Heart left ventricle (tissue), 16 donors: ENCODE measurements around the gene ASAP2. TPM values are rescaled to one million over a fixed set of nuclear protein-coding genes. Genes with fewer than 3 reads are reported as not detected.

Experiments used
- ATAC-seq, 4 donors: fragments of 200-7000 bp; cut with Tn5 transposase; one replicate each; pipeline ENCODE4 v1.9.1; 2020 to 2022; ENCODE audit warnings: moderate library complexity in 4 of 4, mild to moderate bottlenecking in 3 of 4, moderate number of reproducible peaks in 1 of 4
- DNase-seq, 5 donors: peaks; one replicate each; pipeline ENCODE4 v3.0.0-alpha.2; 2020
- H3K27ac ChIP-seq, 12 donors: fragments of 200-600 bp; sonication (generic) in 4 of 12; one replicate each; pipeline versions ENCODE4 v1.5.0 to v1.8.0; 2016 to 2022; ENCODE audit warnings: mild to moderate bottlenecking in 2 of 12
- H3K27me3 ChIP-seq, 9 donors: fragments of 200-600 bp; sonication (generic) in 2 of 9; one replicate each; pipeline versions ENCODE4 v1.5.1 to v1.8.0; 2016 to 2022; ENCODE audit warnings: mild to moderate bottlenecking in 3 of 9
- H3K36me3 ChIP-seq, 9 donors: fragments of 200-600 bp; sonication (generic) in 2 of 9; one replicate each; pipeline versions ENCODE4 v1.5.0 to v1.8.0; 2018 to 2022; ENCODE audit warnings: mild to moderate bottlenecking in 2 of 9
- H3K4me1 ChIP-seq, 12 donors: fragments of 200-600 bp; sonication (generic) in 4 of 12; one replicate each; pipeline versions ENCODE4 v1.5.0 to v1.8.0; 2016 to 2022; ENCODE audit warnings: mild to moderate bottlenecking in 3 of 12
- H3K4me3 ChIP-seq, 12 donors: fragments of 200-600 bp; sonication (generic) in 4 of 12; one replicate each; pipeline versions ENCODE4 v1.5.0 to v1.8.0; 2017 to 2022; ENCODE audit warnings: mild to moderate bottlenecking in 9 of 12, moderate library complexity in 4 of 12
- H3K9me3 ChIP-seq, 12 donors: fragments of 200-600 bp; sonication (generic) in 4 of 12; one replicate each; pipeline versions ENCODE4 v1.5.0 to v1.8.0; 2016 to 2022; ENCODE audit warnings: mild to moderate bottlenecking in 1 of 12
- CTCF ChIP-seq, 12 donors: fragments of 200-600 bp; sonication (generic) in 4 of 12; IDR thresholded peaks; one replicate each; pipeline versions ENCODE4 v1.5.0 to v1.8.0; 2018 to 2022; ENCODE audit warnings: antibody characterized with exemption in 12 of 12, mild to moderate bottlenecking in 5 of 12
- POLR2A ChIP-seq, 2 donors: fragments of 450-650 bp; IDR thresholded peaks; one replicate each; pipeline ENCODE4 v1.6.1; 2017; ENCODE audit warnings: antibody characterized with exemption in 2 of 2, mild to moderate bottlenecking in 2 of 2, moderate library complexity in 2 of 2
- WGBS, 4 donors: extraction: QIAGEN DNeasy Blood & Tissue Kit in 2 of 4; methylation state at CpG; one replicate each; pipeline versions ENCODE4 v1.1.5 to v1.1.7; 2013 to 2018; 5-methylcytosine and 5-hydroxymethylcytosine counted together
- intact Hi-C, 10 donors: fragments of 100-400 bp; cut with DNase I; formaldehyde crosslinking; loops; one replicate each; pipeline versions ENCODE4 v1.11.1 to v1.14.2; 2022
- polyA plus RNA-seq, 2 donors: library from polyadenylated mRNA; stranded (reverse); fragments of 200-250 nt; gene quantifications; one replicate each; pipeline ENCODE4 v1.2.3, GENCODE V29; 2013
- total RNA-seq, 9 donors: library from RNA; depleted of rRNA in 2 of 9; stranded (reverse); fragments of >200 nt in 2 of 9; fragmentation: NEBNext Ultra II Directional in 3 of 9; extraction: Animal tissue kit (Norgen Biotek cat#: 25700) in 3 of 9; gene quantifications; one replicate each; pipeline versions ENCODE4 v1.1.0 to v1.2.4, GENCODE V29; 2016 to 2023
- donor health status: ischemic (EF 13 %, LVEDD 7.1; RV severe dilation, severe dysfunction).
- donor health status: healthy with polysubstance abuse.
- donor health status: DM: no; HTN: yes; CAD: no.
- donor health status: DM: no; HTN: no; CAD: no.
- donor health status: ischemic (EF 25% LVEDD 6.9; RV normal size, moderate dysfunction).
- donor health status: ischemic (EF 25% LVEDD 5.7; RV mildly dilated, moderate dysfunction).
- donor health status: healthy.
- donor health status: DM: yes; HTN: yes; CAD: no.
- donor health status: ischemic (EF 35%, LVEDD 5.7; RV mildly dilated, moderate dysfunction).
- donor health status: nonischemic (EF 11% LVEDD 7.7; RV severe dilation, severe dysfunction).
- donor health status: DM: yes; HTN: yes; CAD: no.
- donor health status: PGD.
- donor health status: ischemic (EF 29% LVEDD 5.4; RV normal size, mild dysfunction).
- donor health status: nonischemic (EF 23%, LVEDD 6.1; RV moderate dilation, normal function).

Gene ASAP2
- total and polyA plus RNA-seq, 11 donors = 6.7 to 17.0 (median 11.9) TPM

DNA sequence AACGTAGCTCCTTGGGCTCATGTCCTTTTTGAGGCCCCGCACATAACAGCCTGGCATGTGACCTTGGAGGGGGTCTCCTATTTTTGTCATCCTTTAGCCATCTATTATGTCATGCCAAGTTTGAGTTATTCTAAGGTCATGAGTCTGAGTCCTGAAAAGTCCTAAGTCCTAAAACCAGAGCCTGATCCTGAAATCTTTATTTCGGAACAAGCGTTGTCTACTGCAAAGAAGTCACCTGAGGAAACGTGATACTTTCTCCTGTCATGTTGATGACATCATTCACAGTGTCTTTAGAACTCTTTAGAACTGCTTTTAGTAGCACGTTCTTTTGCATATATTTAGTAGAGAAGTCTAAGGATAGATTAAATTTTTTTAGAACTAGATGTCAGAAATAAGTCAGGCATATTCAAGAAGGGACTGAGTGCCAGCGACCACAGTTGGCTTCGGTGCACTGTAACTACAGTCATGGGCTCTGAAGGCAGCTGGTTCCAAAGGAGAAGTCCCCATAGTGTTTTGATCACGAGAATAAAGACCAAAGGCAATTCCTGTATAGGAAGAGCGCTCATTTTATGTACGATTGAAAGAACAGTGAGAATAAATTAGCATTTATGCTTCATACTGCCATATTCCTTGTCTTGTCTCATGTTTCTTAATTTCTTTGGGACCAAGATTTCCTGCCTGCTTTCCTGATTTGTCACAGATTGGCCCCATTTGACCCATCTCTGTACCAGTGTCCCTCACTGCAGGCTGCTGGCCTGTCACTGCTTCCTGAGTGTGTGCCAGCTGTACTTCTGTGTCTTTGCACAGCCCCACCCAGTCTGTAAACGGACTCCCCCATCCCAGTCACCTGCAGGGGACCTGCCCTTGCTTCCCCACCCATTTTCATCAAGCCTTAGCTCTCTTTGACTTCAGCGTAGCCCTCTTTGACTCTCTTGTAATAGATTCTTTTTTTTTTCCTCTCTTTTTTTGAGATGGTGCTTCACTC is 75.8 kb downstream of the ASAP2 start:
- peaks cover 0 to 39% (median 16%) of the 10 kb centered on the region in 12 donors for H3K4me1 ChIP-seq
- H3K36me3 ChIP-seq = peaks cover 0 to 17% (median 0%) of the 10 kb centered on the region in 9 donors
- H3K27me3 ChIP-seq = no peaks in the 10 kb centered on the region
- ATAC-seq (peak in 2 of 4 donors; percentile 7 to 34), DNase-seq (no peak)
- peak overlapping the region in 2 of 12 donors; percentile 17 to 28 for H3K27ac ChIP-seq
- H3K4me3 ChIP-seq = no peak overlapping the region
- 67 to 71% (median 68%) methylated on average over 13 of the region's 13 CpGs for WGBS, 4 donors
- no peak for TF ChIP-seq POLR2A (IDR thresholded peaks at IDR 0.05)
- no peak for TF ChIP-seq CTCF (IDR thresholded peaks at IDR 0.05)
- H3K9me3 ChIP-seq = no peaks in the 10 kb centered on the region
- intact Hi-C loops = no loop called here

DNA sequence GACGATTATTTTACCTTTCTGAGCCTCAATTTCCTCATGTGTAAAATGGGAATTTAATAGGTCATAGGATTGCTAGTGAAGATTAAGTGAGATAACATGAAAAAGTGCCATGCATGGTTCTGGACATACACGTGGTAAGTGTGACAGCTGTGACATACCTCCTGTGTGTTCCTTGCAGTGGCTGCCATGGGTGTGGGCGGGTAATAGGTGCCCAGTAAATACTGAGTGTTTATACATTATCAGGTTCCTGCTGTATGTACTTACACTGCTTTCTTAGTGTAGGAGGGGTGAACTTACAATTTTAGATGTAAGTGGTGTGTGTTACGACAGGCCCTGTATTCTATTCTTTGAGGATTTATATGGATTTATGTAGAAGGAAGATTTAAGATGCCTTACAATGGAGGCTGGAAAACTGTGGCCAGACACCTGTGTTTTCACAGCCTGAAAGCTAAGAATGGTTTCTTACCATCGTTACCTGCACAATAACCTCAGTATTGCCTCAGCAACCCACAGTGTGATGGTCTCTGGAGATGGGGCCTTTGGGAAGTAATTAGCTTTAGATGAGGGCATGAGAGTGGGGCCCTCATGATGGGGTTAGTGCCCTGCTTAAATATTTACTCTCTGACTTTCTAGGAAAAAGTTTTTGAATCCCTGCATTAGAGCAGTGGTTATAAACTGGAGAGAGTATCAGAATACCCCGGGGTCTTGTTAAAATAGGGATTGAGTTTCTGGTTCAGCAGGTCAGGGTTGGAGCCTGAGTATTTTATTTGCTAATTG is 78.1 kb downstream of the ASAP2 start:
- Histone ChIP-seq H3K27ac (no peak overlapping the region), H3K36me3 (peaks cover 0 to 15% (median 0%) of the 10 kb centered on the region in 9 donors), H3K4me3 (no peak overlapping the region), H3K9me3 (no peaks in the 10 kb centered on the region), H3K4me1 (peaks cover 0 to 34% (median 15%) of the 10 kb centered on the region in 12 donors), H3K27me3 (no peaks in the 10 kb centered on the region)
- DNase-seq (no peak), ATAC-seq (no peak)
- 89 to 96% (median 92%) methylated on average over 6 of the region's 6 CpGs for WGBS, 4 donors
- TF ChIP-seq POLR2A (IDR thresholded peaks at IDR 0.05) = no peak
- TF ChIP-seq CTCF (IDR thresholded peaks at IDR 0.05) = no peak
- intact Hi-C loops = no loop called here

DNA sequence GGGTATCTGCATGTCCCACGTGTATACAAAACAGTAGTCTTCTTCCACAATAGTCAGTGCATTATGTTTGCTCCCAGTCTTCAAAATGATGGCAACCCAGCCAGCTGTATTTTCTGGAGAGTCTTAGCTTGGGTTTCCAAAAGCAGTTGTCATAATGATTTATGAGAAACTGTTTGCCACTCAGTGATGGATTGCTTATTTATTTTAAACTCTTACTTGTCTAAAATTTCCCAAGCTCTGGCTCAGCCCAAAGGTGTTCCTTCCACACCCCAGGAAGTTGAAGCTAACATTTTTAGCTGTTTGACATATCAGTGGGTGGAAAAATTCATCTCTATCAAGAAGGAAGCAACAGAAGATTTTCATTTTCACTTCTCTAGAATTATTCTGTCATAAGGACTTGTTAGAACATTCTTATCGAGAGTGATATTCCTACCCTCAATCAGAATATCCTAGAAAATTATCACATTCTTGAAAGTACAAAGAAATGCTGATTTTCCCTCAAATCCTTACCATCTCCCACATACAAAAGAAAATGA is 78.8 kb downstream of the ASAP2 start:
- WGBS, 4 donors = 66 to 76% (median 68%) methylated on average over 2 of the region's 2 CpGs
- peaks cover 0 to 32% (median 15%) of the 10 kb centered on the region in 12 donors for H3K4me1 ChIP-seq
- intact Hi-C loops = no loop called here
- no peaks in the 10 kb centered on the region for H3K9me3 ChIP-seq
- H3K36me3 ChIP-seq = peaks cover 0 to 12% (median 0%) of the 10 kb centered on the region in 9 donors
- no peak for TF ChIP-seq POLR2A (IDR thresholded peaks at IDR 0.05)
- no peak for TF ChIP-seq CTCF (IDR thresholded peaks at IDR 0.05)
- no peak overlapping the region for H3K27ac ChIP-seq
- no peak overlapping the region for H3K4me3 ChIP-seq
- ATAC-seq = no peak
- no peaks in the 10 kb centered on the region for H3K27me3 ChIP-seq
- no peak for DNase-seq
